GM12878 (cell line): ENCODE data around the gene NXN. TPM values are rescaled to one million over a fixed set of nuclear protein-coding genes. Genes with fewer than 3 reads are reported as not detected.

Experiments
- CHD1 ChIP-seq: IDR thresholded peaks from 2 replicates; pipeline ENCODE4 v1.6.1; 2012; ENCODE audit warnings: low read depth, low read length, improper control_type of control experiment
- EGR1 ChIP-seq, 2 experiments: IDR thresholded peaks; 1 replicate in 1 of 2; 2 replicates in 1 of 2; pipeline ENCODE4 v1.6.1; 2011 to 2012; ENCODE audit warnings: low read depth in 2 of 2, low read length in 2 of 2, borderline replicate concordance in 1 of 2, mild to moderate bottlenecking in 1 of 2, moderate library complexity in 1 of 2
- ETV6 ChIP-seq, 2 experiments: fragments of 450-650 bp in 1 of 2; IDR thresholded peaks in 1 of 2; conservative IDR thresholded peaks in 1 of 2; 2 replicates each; pipeline ENCODE4 v1.6.1; 2014; ENCODE audit warnings: antibody characterized with exemption in 1 of 2, borderline replicate concordance in 1 of 2, low read depth in 1 of 2, mild to moderate bottlenecking in 1 of 2, moderate library complexity in 1 of 2
- HCFC1 ChIP-seq: fragments of 150-350 bp; IDR thresholded peaks from 2 replicates; pipeline ENCODE4 v1.6.1; 2014; ENCODE audit warnings: low read length
- MXI1 ChIP-seq: fragments of 150-350 bp; IDR thresholded peaks from 2 replicates; pipeline ENCODE4 v1.6.1; 2011; ENCODE audit warnings: low read depth, mild to moderate bottlenecking, inconsistent platforms, low read length, improper control_type of control experiment
- USF1 ChIP-seq: IDR thresholded peaks from 2 replicates; pipeline ENCODE4 v1.6.1; 2011; ENCODE audit warnings: borderline replicate concordance, low read depth, mild to moderate bottlenecking, moderate library complexity, mixed read lengths, low read length; ENCODE audit not compliant: insufficient read depth; ENCODE audit errors: extremely low read length
- polyA plus RNA-seq, 11 experiments: library from polyadenylated mRNA; depleted of rRNA in 4 of 11; unstranded in 6 of 11; stranded (reverse) in 5 of 11; fragments of >200 nt; fragmentation: Nextera tagmentation in 4 of 11; fragmentation: Illumina TruSeq in 1 of 11; extraction: Ambion mirVana in 4 of 11; extraction: Trizol in 1 of 11; gene quantifications; 1 replicate in 1 of 11; 2 replicates in 10 of 11; pipeline versions ENCODE4 v1.2.1 to v1.2.3, GENCODE V29; 2011 to 2016; ENCODE audit warnings: inconsistent platforms in 2 of 11, missing spikeins in 2 of 11, low read depth in 1 of 11
- total RNA-seq, 4 experiments: library from RNA; depleted of rRNA in 3 of 4; stranded (reverse); fragments of >200 nt in 3 of 4; fragmentation: Illumina TruSeq in 1 of 4; extraction: Trizol in 1 of 4; gene quantifications; 2 replicates each; pipeline versions ENCODE4 v1.2.1 to v1.2.3, GENCODE V29; 2013 to 2021
- TF ChIP-seq, protein P1 (sequence below): fragments of 150-350 bp; IDR thresholded peaks from 2 replicates; pipeline ENCODE4 v1.6.1; 2016; ENCODE audit warnings: low read depth, low read length

NXN gene
- total and polyA plus RNA-seq, 10 of the 15 experiments (the other 5 are each of a cell fraction or from before 2014, with no cell fraction given), result 0.04 to 1.2 (median 0.30) TPM

DNA sequence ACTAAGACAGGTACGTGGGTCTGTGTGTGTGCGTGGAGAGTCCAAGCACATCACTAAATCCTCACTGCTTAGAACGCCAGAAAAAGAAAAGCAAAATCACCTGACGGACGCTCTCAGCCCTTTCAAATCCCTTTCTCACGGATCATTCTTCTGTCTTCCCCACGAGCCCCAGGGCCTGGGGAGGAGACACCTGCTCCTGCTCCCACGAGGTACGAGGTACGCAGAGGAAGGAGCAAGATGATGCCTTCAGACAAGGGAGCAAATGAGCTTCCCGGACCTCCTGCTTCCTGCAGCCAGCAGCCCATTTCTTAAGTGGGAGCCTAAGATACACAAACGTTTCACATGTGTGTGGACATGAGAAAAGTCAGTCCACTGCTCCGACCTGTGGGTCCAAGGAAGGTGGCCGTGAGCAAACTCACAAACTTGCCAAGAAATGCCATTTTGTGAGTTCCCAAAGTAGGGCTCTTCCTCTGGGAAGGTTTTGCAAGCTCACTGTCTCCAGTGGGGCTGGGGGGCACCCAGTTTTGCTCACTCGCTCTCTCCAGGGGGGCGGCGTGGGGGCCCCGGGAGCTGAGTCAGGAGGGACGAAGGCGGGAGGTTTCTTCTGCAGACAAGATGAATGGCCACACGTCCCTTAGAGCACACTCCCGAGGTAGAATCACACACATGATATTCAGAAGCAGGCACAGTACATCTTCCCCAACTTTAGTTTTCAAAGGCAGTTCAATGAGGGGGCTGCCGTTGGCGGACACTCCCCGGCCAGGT is 129.3 kb downstream of the NXN start (continued):
- TF ChIP-seq USF1, result no peak
- TF ChIP-seq, protein P1, sequence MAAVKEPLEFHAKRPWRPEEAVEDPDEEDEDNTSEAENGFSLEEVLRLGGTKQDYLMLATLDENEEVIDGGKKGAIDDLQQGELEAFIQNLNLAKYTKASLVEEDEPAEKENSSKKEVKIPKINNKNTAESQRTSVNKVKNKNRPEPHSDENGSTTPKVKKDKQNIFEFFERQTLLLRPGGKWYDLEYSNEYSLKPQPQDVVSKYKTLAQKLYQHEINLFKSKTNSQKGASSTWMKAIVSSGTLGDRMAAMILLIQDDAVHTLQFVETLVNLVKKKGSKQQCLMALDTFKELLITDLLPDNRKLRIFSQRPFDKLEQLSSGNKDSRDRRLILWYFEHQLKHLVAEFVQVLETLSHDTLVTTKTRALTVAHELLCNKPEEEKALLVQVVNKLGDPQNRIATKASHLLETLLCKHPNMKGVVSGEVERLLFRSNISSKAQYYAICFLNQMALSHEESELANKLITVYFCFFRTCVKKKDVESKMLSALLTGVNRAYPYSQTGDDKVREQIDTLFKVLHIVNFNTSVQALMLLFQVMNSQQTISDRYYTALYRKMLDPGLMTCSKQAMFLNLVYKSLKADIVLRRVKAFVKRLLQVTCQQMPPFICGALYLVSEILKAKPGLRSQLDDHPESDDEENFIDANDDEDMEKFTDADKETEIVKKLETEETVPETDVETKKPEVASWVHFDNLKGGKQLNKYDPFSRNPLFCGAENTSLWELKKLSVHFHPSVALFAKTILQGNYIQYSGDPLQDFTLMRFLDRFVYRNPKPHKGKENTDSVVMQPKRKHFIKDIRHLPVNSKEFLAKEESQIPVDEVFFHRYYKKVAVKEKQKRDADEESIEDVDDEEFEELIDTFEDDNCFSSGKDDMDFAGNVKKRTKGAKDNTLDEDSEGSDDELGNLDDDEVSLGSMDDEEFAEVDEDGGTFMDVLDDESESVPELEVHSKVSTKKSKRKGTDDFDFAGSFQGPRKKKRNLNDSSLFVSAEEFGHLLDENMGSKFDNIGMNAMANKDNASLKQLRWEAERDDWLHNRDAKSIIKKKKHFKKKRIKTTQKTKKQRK, result no peak
- no peak for TF ChIP-seq ETV6 (conservative IDR thresholded peaks at IDR 0.05 in 1 of 2, IDR thresholded peaks at IDR 0.05 in 1 of 2; ENCODE audit: borderline replicate concordance in 1 of 2, low read depth in 1 of 2)
- TF ChIP-seq MXI1, result no peak
- TF ChIP-seq HCFC1, result no peak
- no peak for TF ChIP-seq CHD1
- no peak for TF ChIP-seq EGR1 (IDR thresholded peaks at IDR 0.05; ENCODE audit: borderline replicate concordance in 1 of 2, low read depth in 2 of 2, low read length in 2 of 2)
